HG03045 (cell line): Measurements from ENCODE around the gene SLC6A16.
"Not testable (repeated sequence)": the region's sequence is repeated elsewhere in the genome, so short reads cannot be mapped to it uniquely, and the experiment has no call there.

Experiments used
- ATAC-seq: cut with Tn5 transposase; IDR thresholded peaks from one replicate; pipeline ENCODE4 v1.9.1; 2021; ENCODE audit warnings: mild to moderate bottlenecking, moderate library complexity; ENCODE audit not compliant: unreplicated experiment

Gene SLC6A16

DNA sequence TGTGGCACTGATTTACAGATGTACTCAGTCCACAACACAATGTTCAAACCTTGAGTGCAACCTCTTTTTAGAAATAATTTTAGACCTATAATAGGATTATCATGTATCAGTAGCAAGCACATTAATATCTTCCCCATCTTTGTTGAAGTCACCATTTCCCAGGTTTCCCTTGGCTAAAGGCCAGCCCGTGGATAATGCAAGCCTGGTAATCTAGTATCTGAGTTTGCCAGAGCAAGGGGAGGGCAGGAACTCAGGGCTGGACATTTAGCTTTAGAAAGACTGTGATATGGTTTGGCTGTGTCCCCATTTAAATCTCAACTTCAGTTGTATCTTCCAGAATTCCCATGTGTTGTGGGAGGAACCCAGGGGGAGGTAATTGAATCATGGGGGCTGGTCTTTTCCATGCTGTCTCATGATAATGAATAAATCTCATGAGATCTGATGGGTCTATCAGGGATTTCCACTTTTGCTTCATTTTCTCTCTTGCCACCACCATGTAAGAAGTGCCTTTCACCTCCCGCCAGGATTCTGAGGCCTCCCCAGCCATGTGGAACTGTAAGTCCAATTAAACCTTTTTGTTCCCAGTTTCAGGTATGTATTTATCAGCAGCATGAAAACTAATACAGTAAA is 37.7 kb downstream of the SLC6A16 start:
- no peak for ATAC-seq

- no peak for ATAC-seq
These were observed 42.8 kb downstream of the SLC6A16 start for GRCh38 chr19:49282184-49282583.

DNA sequence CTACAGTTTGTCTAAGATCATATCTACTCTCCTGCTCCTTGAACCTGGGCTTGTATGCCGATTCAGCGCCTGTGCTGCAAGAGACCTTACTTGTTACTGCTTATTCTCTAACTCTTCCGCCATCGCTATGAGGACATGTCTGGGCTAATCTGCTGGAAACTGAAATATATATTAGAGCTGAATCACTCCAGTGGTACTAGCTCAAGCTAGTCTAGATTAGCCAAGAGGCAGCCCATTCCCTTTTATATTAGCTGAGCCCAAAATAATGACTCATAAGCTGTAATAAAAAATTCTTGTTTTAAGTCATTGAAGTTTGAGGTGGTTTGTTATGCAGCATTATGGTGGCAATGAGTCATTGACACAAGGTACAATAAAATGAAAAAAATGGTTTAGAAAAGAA is 52.8 kb downstream of the SLC6A16 start:
- no peak for ATAC-seq

- no peak for ATAC-seq
These were observed 53.8 kb downstream of the SLC6A16 start for GRCh38 chr19:49271080-49271753.

GRCh38 chr19:49266409-49266808 is 58.6 kb downstream of the SLC6A16 start:
- not testable (repeated sequence) for ATAC-seq

DNA sequence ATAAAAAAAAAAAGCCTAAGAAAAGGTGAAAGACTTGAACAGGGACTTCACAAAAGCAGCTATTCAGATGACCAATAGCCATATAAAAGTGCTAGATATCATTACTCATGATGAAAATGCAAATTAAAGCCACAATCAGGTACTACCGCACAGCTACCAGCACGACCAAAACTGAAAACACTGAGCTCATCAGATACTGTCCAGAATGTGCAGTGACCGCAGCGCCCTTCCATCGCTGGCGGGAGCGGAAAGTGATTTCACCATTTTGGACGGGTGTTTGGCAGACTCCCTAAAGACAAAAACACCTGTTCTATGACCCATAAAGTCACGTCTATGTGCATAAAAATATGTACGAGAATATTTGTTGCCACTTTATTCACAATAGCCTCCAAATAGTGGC is 60.7 kb downstream of the SLC6A16 start:
- no peak for ATAC-seq

DNA sequence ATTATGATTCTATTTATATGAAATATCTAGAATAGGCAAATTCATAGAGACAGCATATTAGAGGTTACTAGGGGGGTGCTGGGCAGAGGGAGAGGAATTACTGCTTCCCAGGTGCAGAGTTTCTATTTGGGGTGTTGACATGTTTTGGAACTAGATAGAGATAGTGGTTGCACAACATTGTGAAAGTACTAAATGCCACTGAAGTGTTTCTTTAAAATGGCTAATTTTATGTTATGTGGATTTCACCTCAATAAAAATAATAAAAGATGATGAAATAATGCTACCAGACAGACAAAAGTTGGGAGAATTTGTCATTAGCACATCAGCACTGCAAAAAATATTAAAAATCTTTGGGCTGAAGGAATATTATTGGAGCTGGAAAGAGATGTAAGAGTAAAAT is 63.4 kb downstream of the SLC6A16 start:
- ATAC-seq = no peak

GRCh38 chr19:49256691-49257090 is 68.3 kb downstream of the SLC6A16 start:
- no peak for ATAC-seq

DNA sequence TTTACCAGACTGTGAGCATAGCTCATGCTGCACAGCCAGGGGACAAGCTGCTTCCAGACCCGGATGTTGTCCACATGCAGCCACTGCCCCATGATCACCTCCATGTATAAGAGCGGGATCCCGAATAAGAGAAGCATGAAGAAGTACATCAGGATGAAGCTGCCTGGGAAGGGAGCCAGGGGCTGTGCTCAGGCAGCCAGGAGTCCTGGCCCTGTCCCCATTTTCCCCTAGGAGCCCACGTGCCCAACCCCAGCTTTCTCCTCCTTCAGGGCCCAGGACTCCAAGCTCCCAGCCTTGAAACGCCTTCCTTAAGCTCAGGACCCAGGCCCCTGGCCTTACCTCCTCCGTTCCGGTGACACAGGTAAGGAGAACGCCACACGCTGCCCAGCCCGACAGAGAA is 69.3 kb downstream of the SLC6A16 start:
- ATAC-seq = no peak

- no peak for ATAC-seq
These were observed 75.1 kb downstream of the SLC6A16 start for GRCh38 chr19:49249933-49250332.

DNA sequence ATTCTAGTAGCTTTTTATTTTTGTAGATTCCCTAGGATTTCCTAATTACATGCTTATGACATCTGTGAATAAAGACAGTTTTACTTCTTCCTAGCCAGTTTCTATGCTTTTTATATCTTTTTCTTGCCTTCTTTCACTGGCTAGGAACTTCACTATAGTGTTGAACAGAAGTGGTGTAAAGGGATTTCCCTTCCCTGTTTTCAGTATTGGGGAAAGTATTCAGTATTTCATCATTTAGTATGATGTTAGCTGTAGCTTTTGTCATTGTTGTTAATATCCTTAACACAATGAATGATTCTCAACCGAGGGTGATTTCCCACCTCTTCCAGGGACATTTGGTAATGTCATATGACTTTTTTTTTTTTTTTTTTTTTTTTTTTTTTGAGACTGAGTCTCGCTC is 77.3 kb downstream of the SLC6A16 start:
- no peak for ATAC-seq

- ATAC-seq = no peak
These were observed 80.7 kb downstream of the SLC6A16 start for GRCh38 chr19:49244256-49244655.

DNA sequence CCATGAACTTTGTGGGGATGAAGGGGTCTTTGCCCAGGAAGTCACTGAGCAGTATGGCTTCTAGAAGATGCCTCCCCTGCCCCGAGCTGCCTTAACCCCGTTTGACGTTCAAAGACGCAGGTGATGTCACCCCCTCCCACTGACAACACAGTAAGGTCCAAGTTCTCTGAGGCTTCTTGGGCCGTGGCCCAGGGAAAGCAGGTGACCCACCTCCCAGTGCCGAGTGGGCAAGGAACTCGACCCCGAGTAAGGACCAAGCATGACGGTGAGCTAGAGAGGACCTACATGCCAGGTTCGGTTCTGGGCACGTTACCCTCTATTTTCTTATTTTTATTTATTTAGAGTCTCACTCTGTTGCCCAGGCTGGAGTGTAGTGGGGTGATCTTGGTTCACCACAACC is 81.3 kb downstream of the SLC6A16 start:
- no peak for ATAC-seq

GRCh38 chr19:49243129-49243528 is 81.9 kb downstream of the SLC6A16 start:
- no peak for ATAC-seq

DNA sequence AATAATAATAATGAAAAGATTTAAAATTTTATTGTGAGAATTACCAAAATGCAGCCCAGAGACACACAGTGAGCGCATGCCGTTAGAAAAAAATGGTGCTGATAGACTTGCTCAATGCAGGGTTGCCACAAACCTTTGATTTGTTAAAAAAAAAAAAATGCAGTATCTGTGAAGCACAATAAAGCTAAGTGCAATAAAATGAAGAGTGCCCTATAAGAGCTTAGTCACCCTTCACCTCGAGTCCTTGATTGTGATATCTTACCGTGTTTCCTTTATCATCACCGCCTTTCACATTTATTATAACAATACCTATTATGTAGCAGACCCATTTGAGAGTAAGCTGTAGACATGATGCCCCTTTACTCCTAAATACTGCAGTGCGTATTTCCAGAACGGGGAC is 83.2 kb downstream of the SLC6A16 start:
- ATAC-seq = no peak
